OCI-LY7 (cell line): ENCODE results near the gene SRPRB. TPM values are rescaled to one million over a fixed set of nuclear protein-coding genes. Genes with fewer than 3 reads are reported as not detected.

Experiments used
- BruUV-seq: library from RNA; stranded (reverse); fragments of 400-500 nt; replicated peaks from 2 replicates; lab custom pipeline; 2021; lab: Mats Ljungman, UMichigan
- CTCF ChIA-PET: fragments of 300-600 bp; sonication (Branson Sonifier 250); formaldehyde crosslinking; loops from one replicate; lab custom pipeline; 2022; ENCODE audit warnings: antibody characterized with exemption; ENCODE audit not compliant: unreplicated experiment; lab: Charles Lee
- POLR2A ChIA-PET: fragments of 300-600 bp; sonication (Branson Sonifier 250); formaldehyde crosslinking; loops from one replicate; lab custom pipeline; 2022; ENCODE audit warnings: antibody characterized with exemption; lab: Charles Lee
- DNase-seq: peaks from one replicate; pipeline ENCODE4 v3.0.0-alpha.2; 2015; ENCODE audit warnings: low spot score
- H2AFZ ChIP-seq: fragments of 200-600 bp; sonication (generic), shearing (Covaris generic); 2 replicates; pipeline ENCODE4 v1.6.1; 2014; ENCODE audit warnings: mild to moderate bottlenecking, antibody characterized with exemption, low read length, moderate library complexity
- H3K27ac ChIP-seq: fragments of 200-600 bp; sonication (generic); 2 replicates; pipeline ENCODE4 v1.5.1; 2014; ENCODE audit warnings: mixed run types, low read depth, mild to moderate bottlenecking, moderate library complexity, low read length, inconsistent platforms; ENCODE audit not compliant: poor library complexity, severe bottlenecking
- H3K36me3 ChIP-seq: fragments of 200-600 bp; sonication (generic); 2 replicates; pipeline ENCODE4 v1.6.1; 2014; ENCODE audit warnings: mild to moderate bottlenecking, antibody characterized with exemption, low read length, moderate library complexity, mixed read lengths; ENCODE audit not compliant: insufficient read depth
- H3K4me1 ChIP-seq: fragments of 200-600 bp; sonication (generic); 2 replicates; pipeline ENCODE4 v1.5.1; 2014; ENCODE audit warnings: mild to moderate bottlenecking, low read length; ENCODE audit not compliant: insufficient read depth, poor library complexity, severe bottlenecking
- H3K4me2 ChIP-seq: fragments of 200-600 bp; sonication (generic); 2 replicates; pipeline ENCODE4 v1.6.1; 2014; ENCODE audit warnings: mild to moderate bottlenecking, low read length
- H3K4me3 ChIP-seq: fragments of 200-600 bp; sonication (generic); 2 replicates; pipeline ENCODE4 v1.5.1; 2014; ENCODE audit warnings: mild to moderate bottlenecking, low read depth, low read length; ENCODE audit not compliant: poor library complexity, severe bottlenecking
- H3K79me2 ChIP-seq: fragments of 200-600 bp; sonication (generic); 2 replicates; pipeline ENCODE4 v1.6.1; 2016; ENCODE audit warnings: low read depth, mild to moderate bottlenecking, low read length, moderate library complexity, mixed read lengths; ENCODE audit not compliant: insufficient read depth
- H3K9me2 ChIP-seq: fragments of 200-600 bp; sonication (generic); 2 replicates; pipeline ENCODE4 v1.6.1; 2016; ENCODE audit warnings: mild to moderate bottlenecking, low read length, mixed read lengths; ENCODE audit not compliant: insufficient read depth
- H3K9me3 ChIP-seq: fragments of 200-600 bp; sonication (generic); 2 replicates; pipeline ENCODE4 v1.6.1; 2014; ENCODE audit warnings: mild to moderate bottlenecking, mixed run types, low read length, mixed read lengths
- H4K20me1 ChIP-seq: fragments of 200-600 bp; sonication (generic); 2 replicates; pipeline ENCODE4 v1.6.1; 2014; ENCODE audit warnings: mild to moderate bottlenecking, antibody characterized with exemption, low read length, moderate library complexity, mixed read lengths; ENCODE audit not compliant: insufficient read depth
- EZH2phosphoT487 ChIP-seq: fragments of 200-600 bp; sonication (generic); IDR thresholded peaks from 2 replicates; pipeline ENCODE4 v1.6.1; 2018; ENCODE audit warnings: low read depth, borderline replicate concordance, mild to moderate bottlenecking, mixed run types, antibody characterized with exemption, low read length, moderate library complexity, mixed read lengths
- intact Hi-C: fragments of 100-400 bp; cut with micrococcal nuclease; formaldehyde crosslinking; loops from one replicate; pipeline ENCODE4 v1.10.0; 2022; ENCODE audit not compliant: unreplicated experiment
- total RNA-seq, 2 experiments: library from RNA; depleted of rRNA in 1 of 2; stranded (reverse); fragments of >200 nt in 1 of 2; shearing (Covaris generic) in 1 of 2; gene quantifications; 2 replicates each; pipeline ENCODE4 v1.2.3, GENCODE V29; 2014 to 2022
- TF ChIP-seq, protein P1 (sequence below): fragments of 200-600 bp; sonication (generic); conservative IDR thresholded peaks from 2 replicates; pipeline ENCODE4 v1.5.1; 2014; ENCODE audit warnings: mild to moderate bottlenecking, antibody characterized with exemption, low read length, moderate library complexity, mixed read lengths

Gene SRPRB
- total RNA-seq, 2 experiments from 2014 or later = 39.4 to 54.1 TPM

DNA sequence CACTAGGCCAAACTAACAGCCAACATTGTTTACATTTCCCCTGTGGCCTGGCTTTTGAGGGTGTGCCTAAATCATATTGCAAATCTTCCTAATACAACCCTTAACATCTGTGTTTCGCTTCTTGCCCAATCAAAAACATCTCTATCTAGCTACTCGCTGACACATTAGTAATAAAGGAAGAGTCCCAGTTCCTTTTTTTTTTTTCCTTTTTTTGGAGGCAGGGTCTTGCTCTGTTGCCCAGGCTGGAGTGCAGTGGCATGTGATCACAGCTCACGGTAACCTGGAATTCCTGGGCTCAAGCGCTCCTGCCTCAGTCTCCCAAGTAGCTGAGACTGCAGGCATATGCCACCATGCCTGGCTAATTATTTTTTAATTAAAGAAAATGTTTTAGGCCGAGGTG, 2.1 kb upstream of the SRPRB start:
- H3K79me2 ChIP-seq = peaks cover 25% of the 10 kb centered on the region
- POLR2A ChIA-PET = interaction anchor here (0.6 to 0.7 kb wide), 3 partner anchors 63 to 758 kb away, joined by 3 to 6 read pairs (median 4); no protein-coding TSS in a partner anchor
- intact Hi-C loops = loop anchor here (10.0 kb wide), 1 partner anchor 229 kb away; the partner anchor contains the start of gene CDV3

DNA sequence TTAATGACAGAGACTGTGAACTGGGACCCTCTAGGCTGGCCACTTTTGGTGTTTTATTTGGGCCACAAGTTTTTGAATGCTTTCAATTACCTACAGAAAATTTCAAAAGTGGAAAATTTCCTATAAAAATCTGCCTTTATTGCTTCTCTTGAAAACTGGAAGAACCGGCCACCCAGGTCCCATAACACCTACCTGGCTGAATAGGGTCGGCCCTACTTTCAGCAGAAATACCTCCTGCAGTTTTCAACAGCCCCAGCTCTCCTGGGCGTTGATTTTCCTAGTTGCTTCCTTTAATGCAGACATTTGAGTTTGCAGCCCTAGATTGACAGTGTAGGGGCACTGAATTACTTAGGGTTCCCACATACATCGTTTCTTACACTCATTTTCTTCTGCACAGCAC, 719 bp upstream of the SRPRB start:
- H3K4me3 ChIP-seq = peak overlapping the region; percentile 87
- BruUV-seq = no TSS peak
- CTCF ChIA-PET = no interaction called here

More for the DNA sequence above, 2.1 kb upstream of the SRPRB start:
- Histone ChIP-seq H4K20me1 (peaks cover 6% of the 10 kb centered on the region; the same call in 1 of the 2 replicates), H3K4me3 (no peak overlapping the region), H3K9me3 (no peaks in the 10 kb centered on the region), H3K36me3 (peaks cover 14% of the 10 kb centered on the region), H3K9me2 (no peaks in the 10 kb centered on the region), H3K4me1 (peaks cover 23% of the 10 kb centered on the region), H3K27ac (no peak overlapping the region), H2AFZ (no peak overlapping the region), H3K4me2 (no peak overlapping the region)
- no peak for TF ChIP-seq EZH2phosphoT487
- TF ChIP-seq, protein P1, sequence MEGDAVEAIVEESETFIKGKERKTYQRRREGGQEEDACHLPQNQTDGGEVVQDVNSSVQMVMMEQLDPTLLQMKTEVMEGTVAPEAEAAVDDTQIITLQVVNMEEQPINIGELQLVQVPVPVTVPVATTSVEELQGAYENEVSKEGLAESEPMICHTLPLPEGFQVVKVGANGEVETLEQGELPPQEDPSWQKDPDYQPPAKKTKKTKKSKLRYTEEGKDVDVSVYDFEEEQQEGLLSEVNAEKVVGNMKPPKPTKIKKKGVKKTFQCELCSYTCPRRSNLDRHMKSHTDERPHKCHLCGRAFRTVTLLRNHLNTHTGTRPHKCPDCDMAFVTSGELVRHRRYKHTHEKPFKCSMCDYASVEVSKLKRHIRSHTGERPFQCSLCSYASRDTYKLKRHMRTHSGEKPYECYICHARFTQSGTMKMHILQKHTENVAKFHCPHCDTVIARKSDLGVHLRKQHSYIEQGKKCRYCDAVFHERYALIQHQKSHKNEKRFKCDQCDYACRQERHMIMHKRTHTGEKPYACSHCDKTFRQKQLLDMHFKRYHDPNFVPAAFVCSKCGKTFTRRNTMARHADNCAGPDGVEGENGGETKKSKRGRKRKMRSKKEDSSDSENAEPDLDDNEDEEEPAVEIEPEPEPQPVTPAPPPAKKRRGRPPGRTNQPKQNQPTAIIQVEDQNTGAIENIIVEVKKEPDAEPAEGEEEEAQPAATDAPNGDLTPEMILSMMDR = no peak
- CTCF ChIA-PET = no interaction called here
- no peak for DNase-seq
- BruUV-seq = no TSS peak

DNA sequence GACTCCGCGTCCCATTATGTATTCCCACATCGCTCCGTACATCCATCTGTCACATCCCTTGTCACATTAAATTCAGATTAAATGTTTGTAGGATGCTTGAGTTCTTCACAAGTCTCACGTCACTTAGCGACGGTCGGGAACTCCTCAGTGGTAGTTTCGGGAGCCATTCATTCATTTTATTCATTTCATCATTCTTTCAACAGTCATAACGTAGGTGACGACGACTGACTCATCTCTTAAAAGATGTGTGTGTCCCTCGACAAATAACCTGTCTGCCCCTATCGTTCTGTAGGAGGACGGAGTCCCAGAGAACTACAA, 272 bp upstream of the SRPRB start:
- Histone ChIP-seq H3K9me2 (no peaks in the 10 kb centered on the region), H4K20me1 (peaks cover 6% of the 10 kb centered on the region; the same call in 1 of the 2 replicates), H3K79me2 (peaks cover 29% of the 10 kb centered on the region), H3K4me1 (peaks cover 23% of the 10 kb centered on the region), H3K36me3 (peaks cover 30% of the 10 kb centered on the region), H3K9me3 (no peaks in the 10 kb centered on the region), H3K4me3 (peak overlapping the region; percentile 87), H2AFZ (peak overlapping the region; percentile 100), H3K4me2 (peak overlapping the region; percentile 98), H3K27ac (no peak overlapping the region)
- no peak for DNase-seq
- no TSS peak for BruUV-seq
- CTCF ChIA-PET = no interaction called here
- intact Hi-C loops = loop anchor here (5.0 to 10.0 kb wide), 4 partner anchors 231 to 1083 kb away; partner anchors contain the start of genes ANAPC13, CDV3, CEP63 and NPHP3
- POLR2A ChIA-PET = no interaction called here
- no peak for TF ChIP-seq EZH2phosphoT487
- TF ChIP-seq, protein P1 = no peak

More for the DNA sequence above, 719 bp upstream of the SRPRB start:
- no peak overlapping the region for H3K27ac ChIP-seq
- DNase-seq = no peak
- H3K9me3 ChIP-seq = no peaks in the 10 kb centered on the region
- peaks cover 26% of the 10 kb centered on the region for H3K36me3 ChIP-seq
- intact Hi-C loops = loop anchor here (5.0 to 10.0 kb wide), 4 partner anchors 230 to 1083 kb away; partner anchors contain the start of genes ANAPC13, CDV3, CEP63 and NPHP3
- peak overlapping the region; percentile 98 for H3K4me2 ChIP-seq
- H3K4me1 ChIP-seq = peaks cover 23% of the 10 kb centered on the region
- peak overlapping the region; percentile 100 for H2AFZ ChIP-seq
- no peaks in the 10 kb centered on the region for H3K9me2 ChIP-seq
- H4K20me1 ChIP-seq = peaks cover 6% of the 10 kb centered on the region; the same call in 1 of the 2 replicates
- TF ChIP-seq, protein P1 = no peak
- no peak for TF ChIP-seq EZH2phosphoT487
- H3K79me2 ChIP-seq = peaks cover 27% of the 10 kb centered on the region
- POLR2A ChIA-PET = interaction anchor here (0.8 kb wide), 1 partner anchor 233 kb away, joined by 3 read pairs; no protein-coding TSS in a partner anchor
